ENCODE measurements around the gene ATP7B.
"Not testable (repeated sequence)": the region's sequence is repeated elsewhere in the genome, so short reads cannot be mapped to it uniquely, and the experiment has no call there.

Gene ATP7B

DNA sequence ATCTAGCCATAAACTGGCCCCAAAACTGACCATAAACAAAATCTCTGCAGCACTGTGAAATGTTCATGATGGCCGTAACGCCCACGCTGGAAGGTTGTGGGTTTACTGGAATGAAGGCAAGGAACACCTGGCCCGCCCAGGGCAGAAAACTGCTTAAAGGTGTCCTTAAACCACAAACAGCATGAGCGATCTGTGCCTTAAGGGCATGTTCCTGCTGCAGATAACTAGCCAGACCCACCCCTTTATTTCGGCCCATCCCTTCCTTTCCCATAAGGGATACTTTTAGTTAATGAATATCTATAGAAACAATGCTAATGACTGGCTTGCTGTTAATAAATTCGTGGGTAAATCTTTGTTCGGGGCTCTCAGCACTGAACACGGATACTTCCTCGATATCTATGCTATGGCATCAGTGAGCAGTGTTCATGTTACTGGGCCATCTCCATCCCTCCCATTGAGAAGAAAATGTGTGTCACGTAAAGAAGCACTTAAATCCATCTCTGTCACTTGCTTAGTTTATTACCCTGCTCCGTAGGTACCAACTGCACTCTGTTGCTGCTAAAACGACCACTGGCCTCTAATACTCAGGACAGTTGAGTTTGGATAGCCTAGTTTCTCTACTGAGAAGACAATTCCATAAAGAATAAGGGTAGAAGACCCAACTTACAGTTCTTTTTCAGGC is 5.3 kb downstream of the ATP7B start:
- DNase-seq = no peak

DNA sequence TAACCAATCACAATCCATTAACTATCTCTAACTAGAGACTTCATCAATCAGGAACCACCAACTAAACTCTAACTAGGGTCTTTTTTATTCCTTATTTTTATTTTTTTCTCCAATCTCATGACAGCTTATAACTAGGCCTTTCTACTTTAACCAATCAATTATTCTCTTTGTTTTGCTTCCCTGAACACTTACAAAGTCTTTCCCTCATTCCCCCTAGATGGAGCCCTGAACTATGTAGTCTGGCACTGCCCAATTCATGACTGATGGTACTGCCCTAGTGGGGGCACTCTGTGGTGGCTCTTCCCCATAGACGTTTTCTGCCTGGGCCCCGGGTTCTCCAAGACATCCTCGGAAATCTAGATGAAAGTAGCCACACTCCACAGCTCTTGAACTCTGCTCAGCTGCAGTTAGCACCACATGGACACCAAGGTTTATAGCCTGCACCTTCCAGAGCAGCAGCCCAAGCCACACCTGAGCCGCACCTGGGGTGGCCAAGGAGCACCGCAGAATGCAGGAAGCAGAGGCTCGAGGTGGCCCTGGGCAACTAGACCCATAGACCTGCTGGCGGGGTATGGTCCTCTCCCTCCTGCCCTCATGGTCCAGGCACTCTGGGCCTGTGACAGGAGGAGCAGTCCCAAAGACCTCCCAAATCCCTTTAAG is 6.6 kb downstream of the ATP7B start:
- no peak for DNase-seq

GRCh38 chr13:52003541-52003940 is 7.7 kb downstream of the ATP7B start:
- no peak for DNase-seq

- no peak for DNase-seq
Observed at GRCh38 chr13:52002361-52002760, 8.9 kb downstream of the ATP7B start.

DNA sequence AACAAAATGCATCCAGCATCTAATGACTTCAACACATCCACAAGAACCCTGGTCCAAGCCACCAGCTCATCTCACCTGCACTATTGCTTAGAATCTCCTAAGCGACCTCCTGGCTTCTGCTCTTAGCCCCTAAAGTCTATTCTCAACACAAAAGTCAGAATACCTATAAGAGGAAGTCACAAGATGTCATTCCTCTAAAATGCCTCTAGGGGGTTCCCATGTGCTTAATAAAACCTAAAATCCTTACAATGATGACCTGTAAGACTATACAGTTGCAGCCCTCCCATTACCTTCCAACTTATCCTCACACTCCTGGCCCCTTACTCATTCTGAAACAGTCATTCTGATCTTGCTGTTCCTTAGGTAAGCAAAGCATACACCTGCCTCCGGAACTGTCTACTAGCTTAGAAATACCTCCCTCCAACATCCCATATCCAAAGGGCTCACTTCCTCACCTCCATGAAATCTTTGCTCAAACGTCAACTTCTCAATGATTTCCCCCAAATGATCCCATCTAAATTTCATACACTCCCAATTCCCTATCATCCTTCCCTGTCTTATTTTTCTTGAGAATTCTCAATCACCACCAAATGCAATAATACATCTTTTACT is 10.0 kb downstream of the ATP7B start:
- DNase-seq = no peak

GRCh38 chr13:51999921-52000320 is 11.3 kb downstream of the ATP7B start:
- no peak for DNase-seq

GRCh38 chr13:51999510-51999911 is 11.7 kb downstream of the ATP7B start:
- DNase-seq = no peak

GRCh38 chr13:51998723-51999509 is 12.3 kb downstream of the ATP7B start:
- no peak for DNase-seq

- no peak for DNase-seq
Observed at GRCh38 chr13:51997641-51998330, 13.5 kb downstream of the ATP7B start.

GRCh38 chr13:51997186-51997585 is 14.1 kb downstream of the ATP7B start:
- DNase-seq = no peak

GRCh38 chr13:51996641-51997040 is 14.6 kb downstream of the ATP7B start:
- no peak for DNase-seq

DNA sequence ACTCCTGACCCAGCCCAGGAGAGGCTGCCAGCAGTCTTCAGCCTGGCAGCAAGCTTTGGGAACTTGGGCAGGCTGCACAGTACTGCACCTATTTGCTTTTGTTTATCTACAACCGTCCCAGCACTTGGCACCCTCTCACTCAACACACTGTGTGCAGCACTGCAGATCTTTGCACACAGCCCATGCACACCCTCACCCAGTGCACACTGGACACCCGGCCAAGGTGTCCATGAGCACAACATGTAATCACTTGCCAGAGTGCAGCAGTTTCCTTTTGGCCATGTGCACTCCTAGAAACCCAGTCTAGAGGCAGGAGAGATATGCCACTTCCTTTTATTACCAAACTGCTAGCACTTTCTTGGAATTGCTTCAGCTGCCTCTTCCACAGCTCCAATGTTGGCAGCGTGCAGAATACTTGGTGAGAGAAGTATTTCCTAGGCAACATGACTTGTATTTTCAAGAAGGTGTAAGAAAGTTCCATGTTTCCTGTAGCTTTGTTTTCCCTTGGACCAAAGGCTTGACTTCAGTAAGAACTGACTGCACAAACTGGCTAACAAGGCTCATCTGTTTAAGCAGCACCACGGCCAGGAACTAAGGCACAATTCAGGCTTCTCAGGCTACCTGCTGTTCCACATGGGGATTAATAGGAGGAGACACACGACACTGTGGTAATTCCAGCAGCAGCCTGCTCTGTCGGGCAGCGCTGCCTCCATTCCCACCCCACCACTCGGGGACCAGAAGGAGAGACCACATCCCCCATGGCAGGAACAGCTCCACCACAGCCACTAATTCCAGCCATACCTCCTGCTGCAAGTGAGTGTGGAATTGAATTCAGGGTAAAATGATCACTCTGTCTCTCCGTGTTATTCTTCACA is 15.3 kb downstream of the ATP7B start:
- DNase-seq = no peak

DNA sequence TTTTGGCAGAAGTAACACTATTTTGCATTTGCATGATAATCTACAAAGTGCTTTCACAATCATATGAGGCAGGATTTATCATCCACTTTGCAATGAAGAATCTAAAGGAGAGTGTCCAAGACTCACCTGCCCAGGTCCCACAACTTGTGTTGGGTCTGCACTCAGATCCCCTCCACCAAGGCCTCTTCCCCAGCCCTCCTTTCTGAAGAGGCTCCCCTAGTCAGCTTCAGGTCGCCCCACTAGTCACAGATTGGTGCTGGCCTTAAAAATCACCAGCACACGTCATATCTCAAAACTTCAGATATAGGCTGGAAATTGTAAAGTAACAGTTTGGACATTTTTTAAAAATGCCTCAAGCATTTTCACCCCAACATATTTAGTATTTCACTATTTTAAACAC is 17.5 kb downstream of the ATP7B start:
- no peak for DNase-seq

- no peak for DNase-seq
Observed at GRCh38 chr13:51988988-51989618, 22.1 kb downstream of the ATP7B start.

DNA sequence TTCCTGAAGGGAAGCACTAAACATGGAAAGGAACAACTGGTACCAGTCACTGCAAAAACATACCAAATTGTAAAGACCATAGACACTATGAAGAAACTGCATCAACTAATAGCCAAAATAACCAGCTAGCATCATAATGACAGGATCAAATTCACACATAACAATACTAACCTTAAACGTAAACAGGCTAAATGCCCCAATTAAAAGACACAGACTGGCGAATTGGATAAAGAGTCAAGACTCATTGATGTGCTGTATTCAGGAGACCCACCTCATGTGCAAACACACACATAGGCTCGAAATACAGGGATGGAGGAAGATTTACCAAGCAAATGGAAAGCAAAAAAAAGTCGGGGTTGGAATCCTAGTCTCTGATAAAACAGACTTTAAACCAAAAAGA is 26.3 kb downstream of the ATP7B start:
- DNase-seq = not testable (repeated sequence)

DNA sequence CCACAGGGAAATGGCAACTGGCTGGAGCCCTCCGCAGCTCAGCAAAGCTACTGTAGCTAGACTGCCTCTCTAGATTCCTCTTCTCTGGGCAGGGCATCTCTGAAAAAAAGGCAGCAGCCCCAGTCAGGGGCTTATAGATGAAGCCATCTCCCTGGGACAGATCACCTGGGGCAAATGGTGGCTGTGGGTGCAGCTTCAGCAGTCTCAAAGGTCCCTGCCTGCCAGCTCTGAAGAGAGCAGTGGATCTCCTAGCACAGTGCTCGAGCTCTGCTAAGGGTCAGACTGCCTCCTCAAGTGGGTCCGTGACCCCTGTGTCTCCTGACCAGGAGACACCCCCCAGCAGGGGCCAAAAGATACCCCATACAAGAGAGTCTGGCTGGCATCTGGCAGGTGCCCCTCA is 28.0 kb downstream of the ATP7B start:
- DNase-seq = not testable (repeated sequence)

DNA sequence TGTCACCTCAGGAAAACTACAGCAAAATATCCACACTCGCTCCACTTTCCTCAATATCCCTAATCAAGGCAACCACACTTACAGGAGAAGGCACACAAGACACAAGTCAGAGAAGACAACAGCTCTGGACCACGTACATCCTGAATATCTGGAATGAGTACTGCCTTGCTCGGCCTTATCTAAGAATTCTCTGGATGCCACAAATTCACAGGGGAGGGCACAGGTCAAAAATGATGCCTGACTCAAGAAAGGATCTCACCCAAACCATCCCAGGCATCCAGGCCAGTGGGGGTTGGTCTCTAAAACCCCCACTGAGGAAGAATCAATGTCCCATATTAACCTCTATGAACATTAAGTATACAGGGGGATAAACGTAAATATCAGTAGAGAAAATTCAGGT is 29.9 kb downstream of the ATP7B start:
- no peak for DNase-seq

- DNase-seq = no peak
Observed at GRCh38 chr13:51980908-51981307, 30.3 kb downstream of the ATP7B start.

GRCh38 chr13:51978796-51979556 is 32.3 kb downstream of the ATP7B start:
- no peak for DNase-seq

DNA sequence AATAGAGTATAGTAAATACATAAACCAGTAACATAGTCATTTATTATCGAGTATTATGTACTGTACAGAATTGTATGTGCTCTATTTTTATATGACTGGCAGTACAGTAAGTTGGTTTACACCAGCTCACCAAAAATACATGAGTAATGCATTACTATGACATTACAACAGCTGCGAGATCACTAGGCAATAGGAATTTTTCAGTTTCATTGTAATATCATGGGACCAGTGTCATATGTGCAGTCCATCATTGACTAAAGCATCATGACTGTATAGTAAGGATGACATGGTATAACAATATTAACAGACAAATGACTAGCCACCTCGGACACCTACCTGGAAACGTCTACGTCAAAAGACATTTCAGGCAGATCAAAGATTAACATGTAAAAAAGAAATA is 33.6 kb downstream of the ATP7B start:
- no peak for DNase-seq

DNA sequence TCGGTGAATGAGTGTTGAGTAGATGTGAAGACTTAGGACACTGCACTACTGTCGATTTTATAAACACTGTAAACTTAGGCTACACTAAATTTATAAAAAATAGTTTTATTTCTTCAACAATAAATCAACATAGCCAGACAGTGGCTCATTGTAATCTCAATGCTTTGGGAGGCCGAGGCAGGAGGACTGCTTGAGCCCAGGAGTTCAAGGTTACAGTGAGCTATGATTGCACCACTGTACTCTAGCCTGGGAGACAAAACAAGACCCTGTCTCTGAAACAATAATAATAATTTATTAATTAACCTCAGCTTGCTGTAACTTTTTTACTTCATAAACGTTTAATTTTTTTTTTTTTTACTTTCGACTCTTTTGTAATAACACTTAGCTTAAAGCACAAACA is 34.4 kb downstream of the ATP7B start:
- DNase-seq = no peak
